Stimulated activated naive CD4-positive, alpha-beta T cell (primary cell): Measurements from ENCODE around the gene BICRAL.
"Not testable (repeated sequence)": the region's sequence is repeated elsewhere in the genome, so short reads cannot be mapped to it uniquely, and the experiment has no call there.

ENCODE experiments used
- DNase-seq, 6 experiments: peaks; one replicate each; lab custom pipeline; 2025; lab: John Stamatoyannopoulos, UW

Gene BICRAL

GRCh38 chr6:42795651-42796050, 13.8 kb downstream of the BICRAL start:
- DNase-seq = no peak

- no peak for DNase-seq
These were observed 14.3 kb downstream of the BICRAL start for GRCh38 chr6:42796171-42796570.

GRCh38 chr6:42797696-42798095, 15.8 kb downstream of the BICRAL start:
- DNase-seq = not testable (repeated sequence)

GRCh38 chr6:42805297-42805861, 23.5 kb downstream of the BICRAL start:
- DNase-seq = no peak

- DNase-seq = not testable (repeated sequence)
These were observed 24.5 kb downstream of the BICRAL start for GRCh38 chr6:42806359-42806758.

- no peak for DNase-seq
These were observed 26.9 kb downstream of the BICRAL start for GRCh38 chr6:42808492-42809483.

- DNase-seq = no peak
These were observed 31.3 kb downstream of the BICRAL start for GRCh38 chr6:42813074-42813645.

GRCh38 chr6:42813906-42814444, 32.1 kb downstream of the BICRAL start:
- no peak for DNase-seq

GRCh38 chr6:42815726-42816125, 33.9 kb downstream of the BICRAL start:
- DNase-seq = not testable (repeated sequence)

- DNase-seq = no peak
These were observed 36.1 kb downstream of the BICRAL start for GRCh38 chr6:42817907-42818306.

- no peak for DNase-seq
These were observed 36.6 kb downstream of the BICRAL start for GRCh38 chr6:42818416-42818815.

- no peak for DNase-seq
These were observed 37.0 kb downstream of the BICRAL start for GRCh38 chr6:42818878-42819277.

- DNase-seq = peak in 2 of 6 experiments; percentile 29 to 44
These were observed 38.1 kb downstream of the BICRAL start for GRCh38 chr6:42819803-42820511.

GRCh38 chr6:42820512-42821340, 38.9 kb downstream of the BICRAL start:
- DNase-seq = no peak

GRCh38 chr6:42821341-42821668, 39.5 kb downstream of the BICRAL start:
- DNase-seq = no peak

- DNase-seq = no peak
These were observed 40.0 kb downstream of the BICRAL start for GRCh38 chr6:42821846-42822245.

- DNase-seq = no peak
These were observed 47.8 kb downstream of the BICRAL start for GRCh38 chr6:42829561-42830092.

GRCh38 chr6:42831237-42831636, 49.4 kb downstream of the BICRAL start:
- no peak for DNase-seq

- no peak for DNase-seq
These were observed 52.2 kb downstream of the BICRAL start for GRCh38 chr6:42834056-42834455.

- DNase-seq = no peak
These were observed 60.2 kb downstream of the BICRAL start for GRCh38 chr6:42841844-42842584.
